HCT116 (cell line): Measurements from ENCODE around the gene KLC4. TPM values are rescaled to one million over a fixed set of nuclear protein-coding genes. Genes with fewer than 3 reads are reported as not detected.
A peak's percentile ranks its signal among the peaks of the same experiment; 100 is the strongest.

Experiments used
- ATAC-seq: fragments of 200-7000 bp; cut with Tn5 transposase; 2 replicates; pipeline ENCODE4 v1.9.1; 2020; ENCODE audit warnings: mild to moderate bottlenecking, moderate library complexity
- BruUV-seq: library from RNA; stranded (reverse); fragments of 400-500 nt; replicated peaks from 2 replicates; lab custom pipeline; 2021; lab: Mats Ljungman, UMichigan
- CTCF ChIA-PET: fragments of 300-600 bp; sonication (Branson Sonifier 250); formaldehyde crosslinking; loops from one replicate; lab custom pipeline; 2021; ENCODE audit warnings: antibody characterized with exemption; lab: Charles Lee
- POLR2A ChIA-PET: fragments of 300-600, 350-600 bp; sonication (Branson Sonifier 250); formaldehyde crosslinking; loops from one replicate; lab custom pipeline; 2021; ENCODE audit warnings: antibody characterized with exemption; lab: Charles Lee
- RAD21 ChIA-PET, 2 experiments: fragments of 300-600 bp; sonication (Branson Sonifier 250); formaldehyde crosslinking; loops; one replicate each; lab custom pipeline; 2023; ENCODE audit warnings: low total read pairs in 2 of 2; ENCODE audit not compliant: uncharacterized antibody in 2 of 2, unreplicated experiment in 2 of 2, low non-redundant PET in 1 of 2; lab: Charles Lee
- DNase-seq: peaks from one replicate; pipeline ENCODE4 v3.0.0-alpha.2; 2010; ENCODE audit warnings: low read depth, low spot score
- H2AFZ ChIP-seq: fragments of 200-600 bp; shearing (Covaris generic), sonication (generic); 2 replicates; pipeline ENCODE4 v1.6.1; 2017; ENCODE audit warnings: low read depth, mixed run types, mixed read lengths, antibody characterized with exemption, low read length; ENCODE audit not compliant: poor library complexity, severe bottlenecking
- H3K27ac ChIP-seq: 2 replicates; pipeline ENCODE4 v1.5.1; 2012; ENCODE audit warnings: low read depth, low read length
- H3K27me3 ChIP-seq: fragments of 200-600 bp; sonication (generic); 2 replicates; pipeline ENCODE4 v1.6.1; 2016; ENCODE audit warnings: mixed run types, low read length, mixed read lengths; ENCODE audit not compliant: insufficient read depth
- H3K36me3 ChIP-seq, 2 experiments: fragments of 200-500 bp in 1 of 2; fragments of 200-600 bp in 1 of 2; sonication (Bioruptor generic) in 1 of 2; sonication (generic) in 1 of 2; 2 replicates each; pipeline versions ENCODE4 v1.5.1 to v1.6.1; 2014 to 2016; ENCODE audit warnings: low read length in 2 of 2, inconsistent platforms in 1 of 2, mixed read lengths in 1 of 2, mixed run types in 1 of 2; ENCODE audit not compliant: insufficient read depth in 2 of 2, control insufficient read depth in 1 of 2
- H3K4me1 ChIP-seq, 2 experiments: fragments of 200-600 bp in 1 of 2; sonication (generic) in 1 of 2; 2 replicates each; pipeline versions ENCODE4 v1.5.1 to v1.6.1; 2012 to 2017; ENCODE audit warnings: low read length in 2 of 2, inconsistent platforms in 1 of 2, mild to moderate bottlenecking in 1 of 2, mixed read lengths in 1 of 2, mixed run types in 1 of 2, moderate library complexity in 1 of 2; ENCODE audit not compliant: insufficient read depth in 2 of 2, control insufficient read depth in 1 of 2
- H3K4me2 ChIP-seq: fragments of 200-600 bp; sonication (generic); 2 replicates; pipeline ENCODE4 v1.6.1; 2017; ENCODE audit warnings: mixed run types, low read length, mixed read lengths
- H3K4me3 ChIP-seq, 2 experiments: fragments of 200-600 bp in 1 of 2; sonication (generic) in 1 of 2; replicated peaks in 1 of 2; 2 replicates each; pipeline ENCODE4 v1.5.1; 2011 to 2016; ENCODE audit warnings: low read length in 2 of 2, control low read depth in 1 of 2, low read depth in 1 of 2, mild to moderate bottlenecking in 1 of 2, mixed read lengths in 1 of 2, mixed run types in 1 of 2
- H3K79me2 ChIP-seq: fragments of 200-600 bp; sonication (generic); 2 replicates; pipeline ENCODE4 v1.6.1; 2017; ENCODE audit warnings: mild to moderate bottlenecking, mixed run types, low read length, moderate library complexity, mixed read lengths; ENCODE audit not compliant: insufficient read depth
- H3K9ac ChIP-seq: fragments of 200-600 bp; sonication (generic); 2 replicates; pipeline ENCODE4 v1.6.1; 2016; ENCODE audit warnings: low read length, mixed read lengths
- H3K9me2 ChIP-seq: fragments of 200-600 bp; sonication (generic), shearing (Covaris generic); 2 replicates; pipeline ENCODE4 v1.6.1; 2017; ENCODE audit warnings: mixed run types, mild to moderate bottlenecking, moderate library complexity; ENCODE audit not compliant: insufficient read depth
- H3K9me3 ChIP-seq, 2 experiments: fragments of 200-500 bp in 1 of 2; fragments of 200-600 bp in 1 of 2; sonication (Bioruptor generic) in 1 of 2; sonication (generic) in 1 of 2; 2 replicates each; pipeline ENCODE4 v1.6.1; 2014 to 2017; ENCODE audit warnings: low read length in 2 of 2, mixed read lengths in 2 of 2, inconsistent platforms in 1 of 2, low read depth in 1 of 2, mild to moderate bottlenecking in 1 of 2, mixed run types in 1 of 2, moderate library complexity in 1 of 2; ENCODE audit not compliant: control insufficient read depth in 1 of 2, insufficient read depth in 1 of 2
- H4K20me1 ChIP-seq: fragments of 200-600 bp; sonication (generic), shearing (Covaris generic); 2 replicates; pipeline ENCODE4 v1.6.1; 2017; ENCODE audit warnings: mixed run types, mild to moderate bottlenecking, moderate library complexity; ENCODE audit not compliant: insufficient read depth
- ATF3 ChIP-seq: IDR thresholded peaks from 2 replicates; pipeline ENCODE4 v1.6.1; 2012
- CBX3 ChIP-seq: IDR thresholded peaks from 2 replicates; pipeline ENCODE4 v1.6.1; 2012; ENCODE audit warnings: low read depth
- EGR1 ChIP-seq: IDR thresholded peaks from 2 replicates; pipeline ENCODE4 v1.6.1; 2012; ENCODE audit warnings: low read depth
- ELF1 ChIP-seq: IDR thresholded peaks from 2 replicates; pipeline ENCODE4 v1.6.1; 2012; ENCODE audit warnings: low read depth, borderline replicate concordance
- EZH2 ChIP-seq: fragments of 200-600 bp; sonication (generic); IDR thresholded peaks from 2 replicates; pipeline ENCODE4 v1.6.1; 2017; ENCODE audit warnings: antibody characterized with exemption, mixed run types
- EZH2phosphoT487 ChIP-seq: fragments of 200-600 bp; IDR thresholded peaks from 2 replicates; pipeline ENCODE4 v1.6.1; 2018; ENCODE audit warnings: antibody characterized with exemption, borderline replicate concordance
- POLR2AphosphoS5 ChIP-seq: IDR thresholded peaks from 2 replicates; pipeline ENCODE4 v1.6.1; 2011; ENCODE audit warnings: mild to moderate bottlenecking, low read depth, low read length, moderate library complexity
- RAD21 ChIP-seq: IDR thresholded peaks from 2 replicates; pipeline ENCODE4 v1.6.1; 2012; ENCODE audit warnings: low read depth, mild to moderate bottlenecking
- REST ChIP-seq: IDR thresholded peaks from 2 replicates; pipeline ENCODE4 v1.6.1; 2012; ENCODE audit warnings: low read depth
- SIN3A ChIP-seq: IDR thresholded peaks from 2 replicates; pipeline ENCODE4 v1.6.1; 2012; ENCODE audit warnings: low read depth
- SP1 ChIP-seq: IDR thresholded peaks from 2 replicates; pipeline ENCODE4 v1.6.1; 2012; ENCODE audit warnings: low read depth
- SRF ChIP-seq: IDR thresholded peaks from 2 replicates; pipeline ENCODE4 v1.6.1; 2012; ENCODE audit warnings: low read depth
- TCF7L2 ChIP-seq: IDR thresholded peaks from 2 replicates; pipeline ENCODE4 v1.7.0; 2011; ENCODE audit warnings: borderline replicate concordance, inconsistent platforms; ENCODE audit not compliant: insufficient read depth, insufficient read length; ENCODE audit errors: extremely low read depth
- YY1 ChIP-seq: IDR thresholded peaks from 2 replicates; pipeline ENCODE4 v1.6.1; 2011; ENCODE audit warnings: low read length, low read depth, moderate library complexity, mild to moderate bottlenecking; ENCODE audit not compliant: insufficient replicate concordance; ENCODE audit errors: extremely low read depth
- ZBTB33 ChIP-seq: IDR thresholded peaks from 2 replicates; pipeline ENCODE4 v1.6.1; 2011; ENCODE audit warnings: mild to moderate bottlenecking, low read length, moderate library complexity; ENCODE audit not compliant: insufficient replicate concordance; ENCODE audit errors: extremely low read depth
- ZFX ChIP-seq: fragments of 450-650 bp; IDR thresholded peaks from 2 replicates; pipeline ENCODE4 v1.6.1; 2017
- intact Hi-C: fragments of 100-400 bp; cut with micrococcal nuclease; formaldehyde crosslinking; loops from 2 replicates; pipeline ENCODE4 v1.10.0; 2022
- total RNA-seq: library from RNA; stranded (reverse); gene quantifications from one replicate; pipeline ENCODE4 v1.2.1, GENCODE V29; 2021; ENCODE audit not compliant: unreplicated experiment

The KLC4 gene
- total RNA-seq, 1 experiment from 2014 or later: 16.2 TPM

GRCh38 chr6:43034190-43034525 lies 25.3 kb upstream of the KLC4 start:
- H3K4me2 ChIP-seq: no peak overlapping the region
- H3K27ac ChIP-seq: no peak overlapping the region
- no peaks in the 10 kb centered on the region for H3K4me1 ChIP-seq
- no peaks in the 10 kb centered on the region for H3K79me2 ChIP-seq
- peaks cover 16 to 24% of the 10 kb centered on the region in 2 experiments for H3K36me3 ChIP-seq
- H4K20me1 ChIP-seq: no peaks in the 10 kb centered on the region
- no peak overlapping the region for H2AFZ ChIP-seq
- intact Hi-C loops: no loop called here
- RAD21 ChIA-PET: no interaction called here
- H3K9me3 ChIP-seq: no peaks in the 10 kb centered on the region
- H3K9me2 ChIP-seq: no peaks in the 10 kb centered on the region
- H3K9ac ChIP-seq: no peak overlapping the region
- no peak overlapping the region for H3K4me3 ChIP-seq
- CTCF ChIA-PET: interaction anchor here (1.7 kb wide), 1 partner anchor 110 kb away, joined by 7 read pairs; no protein-coding TSS in a partner anchor
- DNase-seq: no peak
- no TSS peak for BruUV-seq
- H3K27me3 ChIP-seq: no peaks in the 10 kb centered on the region
- POLR2A ChIA-PET: no interaction called here
- TF ChIP-seq CBX3 (no peak), ATF3 (no peak), EGR1 (no peak), EZH2phosphoT487 (no peak), SP1 (no peak), EZH2 (no peak), YY1 (no peak), SIN3A (no peak), ZBTB33 (no peak), RAD21 (no peak), ELF1 (no peak), REST (no peak), ZFX (no peak), SRF (no peak), TCF7L2 (no peak), POLR2AphosphoS5 (no peak)
- TF ChIP-seq, all 23 proteins: peak for 0
- peak; percentile 31; the same call in 1 of the 2 replicates for ATAC-seq
